Measurements from ENCODE around the gene KLHL17.
A peak's percentile ranks its signal among the peaks of the same experiment; 100 is the strongest.
"Not testable (repeated sequence)": the region's sequence is repeated elsewhere in the genome, so short reads cannot be mapped to it uniquely, and the experiment has no call there.

The KLHL17 gene

GRCh38 chr1:970242-970972 is 10.0 kb downstream of the KLHL17 start:
- no peak for ATAC-seq

DNA sequence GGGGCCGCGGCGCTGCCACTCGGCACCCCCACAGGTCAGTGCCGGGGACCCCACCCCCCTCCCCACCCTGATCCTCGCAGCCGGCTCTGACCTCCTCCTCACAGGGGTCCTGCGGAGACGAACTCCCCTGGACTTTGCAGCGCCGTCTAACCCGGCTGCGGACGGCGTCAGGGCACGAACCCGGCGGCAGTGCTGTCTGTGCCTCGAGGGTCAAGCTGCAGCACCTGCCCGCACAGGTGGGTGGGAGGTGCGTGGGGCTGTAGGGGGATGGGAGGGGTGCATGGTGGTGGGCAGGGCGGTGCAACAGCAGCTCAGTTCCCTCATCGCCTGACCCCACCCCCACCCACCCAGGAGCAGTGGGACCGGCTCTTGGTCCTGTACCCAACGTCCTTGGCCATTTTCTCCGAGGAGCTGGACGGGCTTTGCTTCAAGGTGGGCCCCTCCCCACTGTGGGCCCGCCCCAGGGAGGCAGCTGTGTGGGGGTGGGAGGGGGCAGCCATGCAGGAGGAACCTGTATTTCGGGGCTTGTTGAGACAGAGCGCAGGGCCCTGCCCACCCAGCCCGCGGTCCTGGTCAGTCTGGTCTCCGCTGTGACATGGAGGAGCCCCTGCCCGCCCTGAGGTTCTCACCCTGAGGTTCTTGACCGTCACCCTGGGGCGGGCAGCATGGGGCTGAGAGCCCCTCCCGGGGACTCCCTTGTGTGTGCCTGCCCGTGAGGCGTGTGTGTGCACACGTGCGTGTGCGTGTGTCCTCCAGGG is 10.8 kb downstream of the KLHL17 start:
- no peak for ATAC-seq

- no peak for ATAC-seq
Measured at GRCh38 chr1:971751-972506, 11.5 kb downstream of the KLHL17 start.

DNA sequence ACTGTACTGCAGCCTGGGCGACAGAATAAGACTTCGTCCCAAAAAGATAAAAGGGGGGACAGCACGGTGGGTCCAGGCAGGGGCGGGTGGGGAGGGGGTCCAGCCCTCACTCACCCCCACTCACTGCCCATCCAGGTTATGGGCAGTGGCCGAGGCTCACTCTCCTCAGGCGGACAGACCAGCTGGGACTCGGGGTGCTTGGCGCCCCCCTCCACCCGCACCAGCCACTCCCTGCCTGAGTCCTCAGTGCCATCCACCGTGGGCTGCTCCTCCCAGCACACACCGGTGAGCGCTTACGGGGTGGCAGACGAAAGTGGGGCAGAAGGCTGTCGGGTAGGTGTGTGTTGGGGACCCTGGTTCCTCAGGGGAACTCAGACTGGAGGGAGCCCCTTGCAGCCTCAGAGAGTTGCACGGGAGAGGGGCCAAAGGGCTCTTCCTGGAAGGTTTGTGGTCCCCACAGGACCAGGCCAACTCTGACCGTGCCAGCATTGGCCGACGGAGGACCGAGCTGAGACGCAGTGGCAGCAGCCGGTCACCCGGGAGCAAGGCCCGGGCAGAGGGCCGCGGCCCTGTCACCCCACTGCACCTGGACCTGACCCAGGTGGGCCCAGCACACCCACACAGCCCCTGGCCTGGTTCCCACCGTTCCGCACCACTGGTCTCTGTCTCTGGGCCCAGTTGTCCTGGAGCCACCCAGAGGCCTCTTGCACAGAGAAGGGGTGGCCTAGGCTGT is 12.5 kb downstream of the KLHL17 start:
- no peak for ATAC-seq

DNA sequence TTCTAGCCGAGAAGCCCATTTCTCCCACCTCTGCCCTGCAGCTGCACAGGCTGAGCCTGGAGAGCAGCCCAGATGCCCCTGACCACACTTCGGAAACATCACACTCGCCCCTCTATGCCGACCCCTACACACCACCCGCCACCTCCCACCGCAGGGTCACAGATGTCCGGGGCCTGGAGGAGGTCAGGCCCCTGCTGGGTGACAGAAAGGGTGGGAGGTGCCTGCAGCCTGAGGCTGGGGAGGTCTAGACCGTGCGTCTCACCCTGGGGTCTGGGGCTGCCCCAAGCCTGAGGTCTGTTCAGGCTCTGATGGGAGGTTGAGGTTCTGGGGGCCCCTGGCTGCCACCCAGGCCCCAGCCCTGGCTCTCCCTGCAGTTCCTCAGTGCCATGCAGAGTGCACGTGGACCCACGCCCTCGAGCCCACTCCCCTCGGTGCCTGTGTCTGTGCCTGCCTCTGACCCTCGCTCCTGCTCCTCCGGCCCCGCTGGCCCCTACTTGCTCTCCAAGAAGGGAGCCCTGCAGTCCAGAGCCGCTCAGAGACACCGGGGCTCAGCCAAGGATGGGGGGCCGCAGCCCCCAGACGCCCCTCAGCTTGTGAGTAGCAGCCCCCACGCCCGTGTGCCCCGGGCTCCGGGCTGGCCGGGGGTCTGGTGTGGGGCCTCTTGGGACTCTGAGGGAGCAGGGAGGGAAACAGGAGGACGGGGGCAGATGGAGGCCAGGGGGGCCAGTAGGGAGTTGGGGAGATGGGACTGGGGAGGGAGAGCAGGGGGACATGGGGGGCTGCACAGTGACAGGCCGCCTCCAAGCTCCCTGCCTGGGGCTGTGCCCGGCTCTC is 13.3 kb downstream of the KLHL17 start:
- ATAC-seq: no peak

DNA sequence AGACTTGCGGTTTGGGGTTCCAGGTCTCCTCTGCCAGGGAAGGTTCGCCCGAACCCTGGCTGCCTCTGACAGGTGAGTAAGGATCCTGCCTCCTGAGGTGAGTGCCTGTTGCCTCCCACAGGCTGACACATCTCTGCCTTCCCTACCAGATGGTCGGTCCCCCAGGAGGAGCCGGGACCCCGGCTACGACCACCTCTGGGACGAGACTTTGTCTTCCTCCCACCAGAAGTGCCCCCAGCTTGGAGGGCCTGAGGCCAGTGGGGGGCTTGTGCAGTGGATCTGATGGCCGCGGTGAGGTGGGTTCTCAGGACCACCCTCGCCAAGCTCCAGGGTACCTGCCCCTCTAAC is 13.9 kb downstream of the KLHL17 start:
- no peak for ATAC-seq

- no peak for ATAC-seq
Measured at GRCh38 chr1:974687-975328, 14.4 kb downstream of the KLHL17 start.

GRCh38 chr1:975365-975764 is 15.0 kb downstream of the KLHL17 start:
- no peak for ATAC-seq

- ATAC-seq: peak; percentile 80 to 84
Measured at GRCh38 chr1:975896-976683, 15.7 kb downstream of the KLHL17 start.

DNA sequence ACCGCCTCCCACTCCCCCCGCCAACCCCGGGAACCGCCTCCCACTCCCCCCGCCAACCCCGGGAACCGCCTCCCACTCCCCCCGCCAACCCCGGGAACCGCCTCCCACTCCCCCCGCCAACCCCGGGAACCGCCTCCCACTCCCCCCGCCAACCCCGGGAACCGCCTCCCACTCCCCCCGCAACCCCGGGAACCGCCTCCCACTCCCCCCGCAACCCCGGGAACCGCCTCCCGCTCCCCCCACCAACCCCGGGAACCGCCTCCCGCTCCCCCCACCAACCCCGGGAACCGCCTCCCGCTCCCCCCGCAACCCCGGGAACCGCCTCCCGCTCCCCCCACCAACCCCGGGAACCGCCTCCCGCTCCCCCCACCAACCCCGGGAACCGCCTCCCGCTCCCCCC is 16.4 kb downstream of the KLHL17 start:
- ATAC-seq: not testable (repeated sequence)

DNA sequence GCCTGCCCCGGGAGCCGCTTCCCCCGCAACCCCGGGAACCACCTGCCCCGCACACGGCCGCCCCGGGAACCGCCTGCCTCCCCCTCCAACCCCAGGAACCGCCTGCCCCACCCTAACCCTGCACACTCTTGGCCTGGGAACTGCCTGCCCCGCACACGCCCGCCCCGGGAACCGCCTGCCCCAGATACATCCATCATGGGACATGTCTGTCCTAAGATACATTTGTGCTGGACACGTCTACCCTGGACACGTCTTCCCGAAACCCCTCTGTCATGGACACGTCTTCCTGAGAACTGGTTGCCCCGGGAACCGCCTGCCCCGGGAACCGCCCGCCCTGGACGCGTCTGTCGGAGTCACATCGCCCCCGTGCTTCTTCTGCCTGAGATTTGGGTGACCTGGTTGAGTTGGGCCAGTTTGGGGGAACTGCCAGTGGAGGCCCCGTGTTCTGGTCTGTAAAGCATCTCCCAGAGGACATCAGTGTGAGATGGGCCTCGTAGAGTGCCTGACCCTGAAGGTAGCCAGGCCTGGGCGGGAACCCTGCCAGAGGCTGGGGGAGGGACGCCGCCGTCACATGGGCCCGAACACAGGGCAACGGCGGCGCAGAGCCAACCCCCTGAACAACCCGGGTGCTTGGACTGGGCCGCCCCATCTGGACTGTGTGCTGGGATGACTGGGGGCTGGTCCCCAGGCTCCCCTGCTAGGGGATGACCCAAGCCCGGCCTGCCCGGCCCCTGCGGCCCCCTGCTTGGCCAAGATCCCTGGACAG is 17.9 kb downstream of the KLHL17 start:
- ATAC-seq: no peak

DNA sequence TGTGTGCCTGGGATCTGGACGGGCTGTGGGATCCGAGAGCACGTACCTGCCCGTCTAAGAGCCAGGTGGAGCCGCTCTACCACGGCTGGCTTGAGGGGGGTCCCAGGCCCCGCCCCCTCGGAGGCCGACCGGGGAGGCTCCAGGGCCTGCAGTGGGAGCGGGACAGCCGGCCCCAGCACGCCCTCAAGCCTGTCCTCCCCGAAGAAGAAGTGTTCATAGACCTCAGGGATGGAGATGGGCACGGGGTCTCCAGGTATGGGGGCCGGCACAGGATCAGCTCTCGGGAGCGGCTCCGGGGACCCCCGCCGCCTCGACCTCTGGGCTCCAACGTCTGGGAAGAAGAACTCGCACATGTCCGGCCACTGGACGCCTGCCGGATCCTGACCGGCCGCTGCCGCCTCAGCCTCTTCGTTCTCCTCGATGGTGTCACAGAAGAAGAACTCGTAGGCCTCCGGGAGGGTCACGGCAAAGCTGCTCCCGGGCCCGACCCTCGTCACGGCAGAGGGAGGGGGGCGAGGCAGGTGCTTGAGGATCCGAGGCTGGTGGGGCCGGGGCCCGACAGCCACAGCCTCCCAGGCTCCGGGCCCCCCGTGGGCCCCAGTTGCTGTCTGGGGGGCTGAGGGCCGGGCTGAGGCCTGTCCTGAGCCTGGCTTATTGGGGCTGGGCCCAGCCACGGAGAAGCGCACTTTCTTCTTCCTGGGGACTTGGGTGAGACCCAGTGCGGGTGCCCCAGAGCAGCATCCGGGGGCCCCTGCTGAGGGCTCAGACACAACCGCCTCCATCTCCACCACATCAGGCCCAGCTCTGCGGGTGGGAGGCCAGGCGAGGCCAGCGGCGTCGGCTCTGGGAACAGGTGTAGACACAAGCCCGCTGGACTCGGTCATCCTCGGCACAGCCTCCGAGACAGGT is 18.7 kb downstream of the KLHL17 start:
- ATAC-seq: no peak

DNA sequence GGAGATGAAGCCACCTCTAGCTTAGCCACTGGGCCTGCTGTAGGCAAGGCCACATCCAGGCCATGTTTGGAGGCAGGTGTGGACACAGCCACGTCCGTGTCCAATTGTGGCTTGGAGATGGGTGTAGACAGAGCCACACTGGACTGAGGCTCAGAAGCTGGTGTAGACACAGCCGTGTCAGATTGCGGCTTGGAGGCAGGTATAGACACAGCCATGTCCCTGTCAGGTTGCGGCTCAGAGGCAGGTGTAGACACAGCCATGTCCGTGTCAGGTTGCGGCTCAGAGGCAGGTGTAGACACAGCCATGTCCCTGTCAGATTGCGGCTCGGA is 19.3 kb downstream of the KLHL17 start:
- no peak for ATAC-seq

GRCh38 chr1:980137-980571 is 19.8 kb downstream of the KLHL17 start:
- no peak for ATAC-seq

DNA sequence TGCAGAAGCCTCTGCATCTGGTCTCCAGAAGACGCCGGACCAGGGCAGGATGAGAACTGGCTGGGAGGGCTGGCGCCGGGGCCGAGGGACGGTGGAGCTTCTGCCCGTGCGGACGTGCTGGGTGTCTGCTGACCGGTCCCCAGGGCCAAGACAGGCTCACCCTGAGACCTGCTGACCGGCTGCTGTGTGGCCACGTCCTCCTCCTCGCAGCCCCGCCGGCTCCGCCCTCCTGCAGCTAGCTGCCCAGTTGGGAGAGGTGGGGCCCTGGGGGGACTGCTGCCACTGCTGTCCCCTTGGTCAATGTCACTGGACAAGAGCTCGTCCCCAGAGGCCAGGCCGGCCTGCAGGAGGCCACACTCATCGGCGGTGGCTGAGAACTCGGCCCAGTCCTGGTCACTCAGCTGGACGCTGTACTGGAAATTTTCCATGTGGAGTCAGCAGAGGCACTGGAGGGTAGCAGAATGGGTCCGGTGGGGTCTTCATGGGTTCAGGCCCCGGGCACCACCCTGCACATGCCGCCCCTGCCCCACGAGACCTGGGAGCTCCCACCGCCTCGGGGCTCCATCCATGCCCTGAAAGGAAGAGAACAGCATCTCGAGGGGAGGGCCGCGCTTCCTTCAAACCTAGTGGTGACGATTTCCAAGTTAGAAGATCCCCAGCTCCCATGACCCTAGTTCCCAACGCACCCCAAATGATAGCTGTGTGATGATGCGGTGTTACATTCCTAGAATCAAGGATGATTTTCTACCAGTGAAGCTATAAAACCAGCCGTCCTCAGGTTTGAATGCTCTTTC is 20.4 kb downstream of the KLHL17 start:
- no peak for ATAC-seq

GRCh38 chr1:981491-981954 is 21.1 kb downstream of the KLHL17 start:
- no peak for ATAC-seq

DNA sequence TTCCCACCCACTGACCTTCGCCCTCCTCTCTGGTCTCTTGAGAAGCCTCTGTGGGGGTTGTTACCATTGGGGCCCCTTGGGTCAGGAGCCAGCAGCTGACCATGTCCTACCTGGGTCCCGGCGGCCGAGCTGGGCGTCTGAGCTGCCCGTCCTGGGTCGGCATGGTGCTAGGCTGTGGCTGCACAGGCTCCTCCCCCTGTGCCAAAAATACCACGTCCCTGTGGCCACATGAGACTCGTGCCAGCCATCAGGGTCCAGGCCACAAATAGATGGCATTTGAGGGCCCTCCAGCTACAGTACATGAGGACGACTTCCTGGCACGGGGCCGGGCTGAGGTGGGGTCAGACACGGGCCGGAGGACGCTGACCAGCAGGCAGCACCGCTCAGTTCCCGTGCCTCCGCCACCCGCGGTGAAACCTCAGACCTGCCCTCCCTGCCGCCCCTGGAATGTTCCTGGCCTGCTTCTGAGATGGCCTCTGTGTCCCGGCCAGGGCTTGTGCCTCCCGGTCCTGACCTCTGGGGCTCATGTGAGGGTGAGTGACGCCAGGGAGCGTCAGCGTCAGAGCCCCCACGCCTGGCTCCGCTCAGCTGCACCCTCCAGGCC is 21.7 kb downstream of the KLHL17 start, which contains the start of gene PERM1:
PERM1 (minus strand) TSS at position 139 of the 604 bp plus-strand sequence. CDS start 1,064 bp downstream, outside the sequence.
- no peak for ATAC-seq

Measured in activated CD4-positive, CD25-positive, alpha-beta regulatory T cell treated with anti-CD3 and anti-CD28 coated beads, Interleukin-2, amount 50 U/mL, for 24 hours (primary cell).